ENCODE data around the gene FAH. TPM values are rescaled to one million over a fixed set of nuclear protein-coding genes. Genes with fewer than 3 reads are reported as not detected.

The FAH gene
- total RNA-seq, 1 donor from 2014 or later: 8.3 TPM

GRCh38 chr15:80159301-80159700 is 6.5 kb downstream of the FAH start:
- Mint-ChIP-seq H3K4me1 (peaks cover 16% of the 10 kb centered on the region), H3K36me3 (peaks cover 6% of the 10 kb centered on the region), H3K27ac (no peak overlapping the region), H3K9me3 (no peaks in the 10 kb centered on the region), H3K27me3 (ENCODE audit: insufficient read depth, low read depth) (peaks cover 6% of the 10 kb centered on the region), H3K4me3 (no peak overlapping the region)
- Histone ChIP-seq H3K9ac (no peak overlapping the region), H3K4me3 (no peak overlapping the region), H3F3A (ENCODE audit: low read depth) (no peaks in the 10 kb centered on the region), H3K4me1 (no peaks in the 10 kb centered on the region), H2AFZ (replicated peaks) (no peak overlapping the region), H3K9me3 (ENCODE audit: low read depth) (no peaks in the 10 kb centered on the region), H4K20me1 (ENCODE audit: low read depth) (no peaks in the 10 kb centered on the region), H3K36me3 (no peaks in the 10 kb centered on the region), H3K27me3 (no peaks in the 10 kb centered on the region), H3K27ac (no peak overlapping the region), H3K4me2 (no peak overlapping the region), H3K79me2 (ENCODE audit: low read depth) (no peaks in the 10 kb centered on the region)
- TF ChIP-seq EZH2 (IDR thresholded peaks at IDR 0.05): no peak
- no peak for TF ChIP-seq CTCF (IDR thresholded peaks at IDR 0.05)
- no peak for TF ChIP-seq EZH2phosphoT487 (IDR thresholded peaks at IDR 0.05)
- no peak for DNase-seq (ENCODE audit: low spot score)

- DNase-seq (ENCODE audit: low spot score): no peak
- H3K27me3 Mint-ChIP-seq (ENCODE audit: insufficient read depth, low read depth): peaks cover 7% of the 10 kb centered on the region
- no peak overlapping the region for H3K4me3 ChIP-seq
These were observed 7.2 kb downstream of the FAH start for GRCh38 chr15:80159811-80160569.

GRCh38 chr15:80160570-80161156 is 7.9 kb downstream of the FAH start:
- peaks cover 7% of the 10 kb centered on the region for H3K27me3 Mint-ChIP-seq (ENCODE audit: insufficient read depth, low read depth)
- Histone ChIP-seq H3K27ac (no peak overlapping the region), H3K79me2 (ENCODE audit: low read depth) (no peaks in the 10 kb centered on the region), H3K36me3 (no peaks in the 10 kb centered on the region), H3K4me2 (no peak overlapping the region), H3K9ac (no peak overlapping the region), H4K20me1 (ENCODE audit: low read depth) (no peaks in the 10 kb centered on the region), H3F3A (ENCODE audit: low read depth) (no peaks in the 10 kb centered on the region), H3K4me1 (no peaks in the 10 kb centered on the region), H3K27me3 (no peaks in the 10 kb centered on the region), H3K4me3 (no peak overlapping the region), H2AFZ (replicated peaks) (no peak overlapping the region), H3K9me3 (ENCODE audit: low read depth) (no peaks in the 10 kb centered on the region)
- no peak overlapping the region for H3K27ac Mint-ChIP-seq
- peaks cover 2% of the 10 kb centered on the region for H3K4me1 Mint-ChIP-seq
- H3K9me3 Mint-ChIP-seq: no peaks in the 10 kb centered on the region
- DNase-seq (ENCODE audit: low spot score): no peak
- peaks cover 9% of the 10 kb centered on the region for H3K36me3 Mint-ChIP-seq
- no peak for TF ChIP-seq EZH2 (IDR thresholded peaks at IDR 0.05)
- no peak for TF ChIP-seq EZH2phosphoT487 (IDR thresholded peaks at IDR 0.05)
- no peak for TF ChIP-seq CTCF (IDR thresholded peaks at IDR 0.05)
- H3K4me3 Mint-ChIP-seq: no peak overlapping the region

More at GRCh38 chr15:80159811-80160569, 7.2 kb downstream of the FAH start:
- Histone ChIP-seq H3K9me3 (ENCODE audit: low read depth) (no peaks in the 10 kb centered on the region), H3K27me3 (no peaks in the 10 kb centered on the region), H3K79me2 (ENCODE audit: low read depth) (no peaks in the 10 kb centered on the region), H2AFZ (replicated peaks) (no peak overlapping the region), H3K36me3 (no peaks in the 10 kb centered on the region), H3K4me2 (no peak overlapping the region), H3F3A (ENCODE audit: low read depth) (no peaks in the 10 kb centered on the region), H4K20me1 (ENCODE audit: low read depth) (no peaks in the 10 kb centered on the region), H3K9ac (no peak overlapping the region), H3K27ac (no peak overlapping the region), H3K4me1 (no peaks in the 10 kb centered on the region)
- no peak overlapping the region for H3K4me3 Mint-ChIP-seq
- no peaks in the 10 kb centered on the region for H3K9me3 Mint-ChIP-seq
- peaks cover 9% of the 10 kb centered on the region for H3K4me1 Mint-ChIP-seq
- no peak overlapping the region for H3K27ac Mint-ChIP-seq
- peaks cover 9% of the 10 kb centered on the region for H3K36me3 Mint-ChIP-seq
- TF ChIP-seq EZH2 (IDR thresholded peaks at IDR 0.05) (no peak), EZH2phosphoT487 (IDR thresholded peaks at IDR 0.05) (no peak), CTCF (IDR thresholded peaks at IDR 0.05) (no peak)
